Natural killer cell (primary cell): ENCODE data around the gene SLC38A11. TPM values are rescaled to one million over a fixed set of nuclear protein-coding genes. Genes with fewer than 3 reads are reported as not detected.
"Not testable (repeated sequence)": the region's sequence is repeated elsewhere in the genome, so short reads cannot be mapped to it uniquely, and the experiment has no call there.

Source experiments
- ATAC-seq, 3 donors: fragments of 150-1000 bp in 2 of 3; fragments of 200-7000 bp in 1 of 3; cut with Tn5 transposase; 1 replicate in 1 of 3; 2 replicates in 2 of 3; pipeline ENCODE4 v1.10.0; 2021; ENCODE audit warnings: mild to moderate bottlenecking in 2 of 3, moderate library complexity in 2 of 3
- DNase-seq, 2 donors: peaks; one replicate each; pipeline versions ENCODE4 v3.0.0 to v3.0.0-alpha.2; 2013 to 2021; ENCODE audit warnings: mixed read lengths in 1 of 2
- H3K27ac ChIP-seq: one replicate; pipeline ENCODE4 v1.5.1; 2013; ENCODE audit warnings: mild to moderate bottlenecking, low read length
- H3K27me3 ChIP-seq: one replicate; pipeline ENCODE4 v1.6.1; 2013; ENCODE audit warnings: low read length; ENCODE audit not compliant: control insufficient read depth, insufficient read depth
- H3K36me3 ChIP-seq: one replicate; pipeline ENCODE4 v1.6.1; 2013; ENCODE audit warnings: low read length; ENCODE audit not compliant: control insufficient read depth, insufficient read depth
- H3K4me1 ChIP-seq: one replicate; pipeline ENCODE4 v1.6.1; 2013; ENCODE audit warnings: low read length; ENCODE audit not compliant: control insufficient read depth, insufficient read depth
- H3K4me3 ChIP-seq: one replicate; pipeline ENCODE4 v1.5.1; 2013; ENCODE audit warnings: low read length
- H3K9me3 ChIP-seq: one replicate; pipeline ENCODE4 v1.6.1; 2013; ENCODE audit warnings: low read length; ENCODE audit not compliant: control insufficient read depth, insufficient read depth
- H3K27ac Mint-ChIP-seq, 2 donors: one replicate each; pipeline ENCODE4 v1.8.0; 2022; ENCODE audit warnings: mild to moderate bottlenecking in 2 of 2, mixed read lengths in 2 of 2, moderate library complexity in 1 of 2
- H3K27me3 Mint-ChIP-seq, 2 donors: one replicate each; pipeline ENCODE4 v1.8.0; 2022; ENCODE audit warnings: low read depth in 2 of 2, mixed read lengths in 2 of 2
- H3K36me3 Mint-ChIP-seq: one replicate; pipeline ENCODE4 v1.8.0; 2022; ENCODE audit warnings: mixed read lengths
- H3K4me1 Mint-ChIP-seq, 2 donors: one replicate each; pipeline ENCODE4 v1.8.0; 2022; ENCODE audit warnings: mixed read lengths in 2 of 2
- H3K4me3 Mint-ChIP-seq: one replicate; pipeline ENCODE4 v1.8.0; 2022; ENCODE audit warnings: mild to moderate bottlenecking, moderate library complexity, mixed read lengths
- H3K9me3 Mint-ChIP-seq, 2 donors: one replicate each; pipeline ENCODE4 v1.8.0; 2022; ENCODE audit warnings: mixed read lengths in 2 of 2
- CTCF ChIP-seq: fragments of 200-600 bp; IDR thresholded peaks from one replicate; pipeline ENCODE4 v1.8.0; 2022; ENCODE audit warnings: antibody characterized with exemption
- WGBS: methylation state at CpG from one replicate; pipeline ENCODE4 v1.1.7; 2013; ENCODE audit warnings: missing lambda C conversion rate; ENCODE audit not compliant: insufficient coverage; 5-methylcytosine and 5-hydroxymethylcytosine counted together
- intact Hi-C: fragments of 100-400 bp; cut with micrococcal nuclease; formaldehyde crosslinking; loops from one replicate; pipeline ENCODE4 v1.14.2; 2022
- total RNA-seq, 4 donors: library from RNA; stranded (reverse); fragments of 120-200 nt in 1 of 4; gene quantifications; one replicate each; pipeline versions ENCODE4 v1.2.3 to v1.2.4, GENCODE V29; 2013 to 2022

Gene SLC38A11
- total RNA-seq, 3 donors from 2014 or later (not counting 1 experiment from before 2014, with no cell fraction given) = 0.66 TPM; not detected in 2

- Histone ChIP-seq H3K27ac (no peak overlapping the region), H3K27me3 (no peaks in the 10 kb centered on the region), H3K4me3 (no peak overlapping the region), H3K9me3 (no peaks in the 10 kb centered on the region), H3K36me3 (no peaks in the 10 kb centered on the region), H3K4me1 (peaks cover 22% of the 10 kb centered on the region)
- H3K4me1 Mint-ChIP-seq = peaks cover 42 to 43% of the 10 kb centered on the region in 2 donors
- no peaks in the 10 kb centered on the region for H3K27me3 Mint-ChIP-seq
- WGBS = 86% methylated on average over 19 of the region's 19 CpGs
- no peaks in the 10 kb centered on the region for H3K9me3 Mint-ChIP-seq
- intact Hi-C loops = loop anchor here (1.0 to 10.0 kb wide), 3 partner anchors 300 to 1134 kb away; partner anchors contain the start of gene SCN1A
- H3K27ac Mint-ChIP-seq = no peak overlapping the region
- H3K36me3 Mint-ChIP-seq = no peaks in the 10 kb centered on the region
- DNase-seq = no peak
- TF ChIP-seq CTCF = no peak
- H3K4me3 Mint-ChIP-seq = no peak overlapping the region
- ATAC-seq = no peak
These were observed 38.1 kb upstream of the SLC38A11 start for GRCh38 chr2:164993287-164994016.

GRCh38 chr2:164992818-164993217, 37.5 kb upstream of the SLC38A11 start:
- peak overlapping the region; percentile 73 to 78 for H3K27ac Mint-ChIP-seq
- H3K27me3 Mint-ChIP-seq = no peaks in the 10 kb centered on the region
- intact Hi-C loops = loop anchor here (1.0 to 10.0 kb wide), 3 partner anchors 300 to 1134 kb away; partner anchors contain the start of gene SCN1A
- peak; percentile 62 for TF ChIP-seq CTCF
- H3K27ac ChIP-seq = no peak overlapping the region
- H3K36me3 Mint-ChIP-seq = no peaks in the 10 kb centered on the region
- ATAC-seq = peak in 2 of 3 donors; percentile 65 to 66
- H3K4me3 ChIP-seq = no peak overlapping the region
- no peaks in the 10 kb centered on the region for H3K9me3 ChIP-seq
- peak in 1 of 2 donors; percentile 75 for DNase-seq
- H3K27me3 ChIP-seq = no peaks in the 10 kb centered on the region
- whole genome bisulfite sequencing = 0% methylated on average over 5 of the region's 5 CpGs
- no peaks in the 10 kb centered on the region for H3K9me3 Mint-ChIP-seq
- peaks cover 44 to 45% of the 10 kb centered on the region in 2 donors for H3K4me1 Mint-ChIP-seq
- H3K36me3 ChIP-seq = no peaks in the 10 kb centered on the region
- peaks cover 22% of the 10 kb centered on the region for H3K4me1 ChIP-seq
- H3K4me3 Mint-ChIP-seq = peak overlapping the region; percentile 72

GRCh38 chr2:164992093-164992454, 36.7 kb upstream of the SLC38A11 start:
- not testable (repeated sequence) for H3K36me3 Mint-ChIP-seq, H3K36me3 ChIP-seq, H3K9me3 ChIP-seq, H3K4me3 Mint-ChIP-seq, H3K27me3 ChIP-seq, H3K9me3 Mint-ChIP-seq, DNase-seq, H3K4me3 ChIP-seq, H3K27me3 Mint-ChIP-seq
- Mint-ChIP-seq H3K27ac (peak overlapping the region; percentile 73 to 78), H3K4me1 (peaks cover 44 to 45% of the 10 kb centered on the region in 2 donors)
- intact Hi-C loops = loop anchor here (5.0 to 10.0 kb wide), 2 partner anchors 703 to 1135 kb away; partner anchors contain the start of gene SCN1A
- H3K4me1 ChIP-seq = peaks cover 22% of the 10 kb centered on the region
- peak in 2 of 3 donors; percentile 6 to 30 for ATAC-seq
- peak overlapping the region; percentile 32 for H3K27ac ChIP-seq

GRCh38 chr2:164991361-164992092, 36.2 kb upstream of the SLC38A11 start:
- not testable (repeated sequence) for H3K27me3 Mint-ChIP-seq, H3K36me3 ChIP-seq, H3K4me3 ChIP-seq, H3K9me3 ChIP-seq, DNase-seq, H3K9me3 Mint-ChIP-seq, H3K36me3 Mint-ChIP-seq, H3K27me3 ChIP-seq
- Mint-ChIP-seq H3K4me3 (peak overlapping the region; percentile 17), H3K27ac (peak overlapping the region; percentile 73 to 78), H3K4me1 (peaks cover 44 to 45% of the 10 kb centered on the region in 2 donors)
- intact Hi-C loops = loop anchor here (5.0 to 10.0 kb wide), 2 partner anchors 703 to 1136 kb away; partner anchors contain the start of gene SCN1A
- Histone ChIP-seq H3K4me1 (peaks cover 22% of the 10 kb centered on the region), H3K27ac (peak overlapping the region; percentile 52)
- peak; percentile 80 to 88 (median 80) for ATAC-seq

GRCh38 chr2:164990953-164991352, 35.6 kb upstream of the SLC38A11 start:
- ATAC-seq, DNase-seq, H3K4me3 ChIP-seq, H3K9me3 Mint-ChIP-seq, H3K36me3 ChIP-seq, H3K9me3 ChIP-seq, H3K27me3 ChIP-seq, H3K27me3 Mint-ChIP-seq, H3K4me3 Mint-ChIP-seq, H3K27ac ChIP-seq, H3K36me3 Mint-ChIP-seq: not testable (repeated sequence)
- Mint-ChIP-seq H3K4me1 (peaks cover 44 to 45% of the 10 kb centered on the region in 2 donors), H3K27ac (peak overlapping the region; percentile 73 to 78)
- peaks cover 22% of the 10 kb centered on the region for H3K4me1 ChIP-seq
- intact Hi-C loops = loop anchor here (5.0 to 10.0 kb wide), 2 partner anchors 704 to 1136 kb away; partner anchors contain the start of gene SCN1A

- H3K4me3 Mint-ChIP-seq, H3K4me3 ChIP-seq, H3K9me3 Mint-ChIP-seq, ATAC-seq, H3K36me3 ChIP-seq, H3K27ac Mint-ChIP-seq, H3K27ac ChIP-seq, DNase-seq, H3K27me3 Mint-ChIP-seq, H3K27me3 ChIP-seq, H3K36me3 Mint-ChIP-seq, H3K9me3 ChIP-seq: not testable (repeated sequence)
- H3K4me1 ChIP-seq = peaks cover 22% of the 10 kb centered on the region
- peaks cover 44 to 45% of the 10 kb centered on the region in 2 donors for H3K4me1 Mint-ChIP-seq
- no CpG with 5 or more reads among the region's 3 CpGs for WGBS
- intact Hi-C loops = loop anchor here (1.0 kb wide), 1 partner anchor 39 kb away; no protein-coding TSS in a partner anchor
These were observed 33.5 kb upstream of the SLC38A11 start for GRCh38 chr2:164988805-164989204.
